Osteocyte (in vitro differentiated cells): Measurements from ENCODE around the gene RNF32. TPM values are rescaled to one million over a fixed set of nuclear protein-coding genes. Genes with fewer than 3 reads are reported as not detected.

Experiments
- DNase-seq: peaks from one replicate; pipeline ENCODE4 v3.0.0; 2021; ENCODE audit warnings: mixed read lengths; ENCODE audit not compliant: unreplicated experiment; ENCODE audit errors: extremely low spot score
- H3K27ac Mint-ChIP-seq: one replicate; pipeline ENCODE4 v1.8.0; 2021; ENCODE audit warnings: mild to moderate bottlenecking, mixed read lengths; ENCODE audit not compliant: unreplicated experiment
- H3K27me3 Mint-ChIP-seq: one replicate; pipeline ENCODE4 v1.8.0; 2021; ENCODE audit warnings: mixed read lengths; ENCODE audit not compliant: unreplicated experiment
- H3K36me3 Mint-ChIP-seq: one replicate; pipeline ENCODE4 v1.8.0; 2021; ENCODE audit warnings: mixed read lengths; ENCODE audit not compliant: unreplicated experiment
- H3K4me1 Mint-ChIP-seq: one replicate; pipeline ENCODE4 v1.8.0; 2021; ENCODE audit warnings: mixed read lengths; ENCODE audit not compliant: unreplicated experiment
- H3K4me3 Mint-ChIP-seq: one replicate; pipeline ENCODE4 v1.8.0; 2021; ENCODE audit warnings: mild to moderate bottlenecking, moderate library complexity, mixed read lengths; ENCODE audit not compliant: unreplicated experiment
- H3K9me3 Mint-ChIP-seq: one replicate; pipeline ENCODE4 v1.8.0; 2021; ENCODE audit warnings: mixed read lengths; ENCODE audit not compliant: unreplicated experiment
- CTCF ChIP-seq: fragments of 200-600 bp; sonication (generic); IDR thresholded peaks from 2 replicates; pipeline ENCODE4 v1.5.0; 2021; ENCODE audit warnings: antibody characterized with exemption, mild to moderate bottlenecking, moderate library complexity
- long read RNA-seq: library from polyadenylated mRNA; unstranded; transcript quantifications from one replicate; pipeline ENCODE4 v2.0.0, GENCODE V29; 2021
- total RNA-seq: library from RNA; stranded (reverse); gene quantifications from 2 replicates; pipeline ENCODE4 v1.2.1, GENCODE V29; 2021

Gene RNF32
- 1.7 and 1.8 TPM in 2 replicates for total RNA-seq
- long read RNA-seq, partial matches to known transcripts: 0 of 2 reads
- long read RNA-seq, other reads (novel, unspliced or antisense): 1 of 2 reads

- peak within 1 kb of the TSS; percentile 86 for H3K27ac Mint-ChIP-seq
These were observed at the start of gene RNF32 for GRCh38 chr7:156640257-156640948. RNF32 (plus strand) TSS chr7:156640774; CDS start chr7:156643878, 3,104 bp downstream.

DNA sequence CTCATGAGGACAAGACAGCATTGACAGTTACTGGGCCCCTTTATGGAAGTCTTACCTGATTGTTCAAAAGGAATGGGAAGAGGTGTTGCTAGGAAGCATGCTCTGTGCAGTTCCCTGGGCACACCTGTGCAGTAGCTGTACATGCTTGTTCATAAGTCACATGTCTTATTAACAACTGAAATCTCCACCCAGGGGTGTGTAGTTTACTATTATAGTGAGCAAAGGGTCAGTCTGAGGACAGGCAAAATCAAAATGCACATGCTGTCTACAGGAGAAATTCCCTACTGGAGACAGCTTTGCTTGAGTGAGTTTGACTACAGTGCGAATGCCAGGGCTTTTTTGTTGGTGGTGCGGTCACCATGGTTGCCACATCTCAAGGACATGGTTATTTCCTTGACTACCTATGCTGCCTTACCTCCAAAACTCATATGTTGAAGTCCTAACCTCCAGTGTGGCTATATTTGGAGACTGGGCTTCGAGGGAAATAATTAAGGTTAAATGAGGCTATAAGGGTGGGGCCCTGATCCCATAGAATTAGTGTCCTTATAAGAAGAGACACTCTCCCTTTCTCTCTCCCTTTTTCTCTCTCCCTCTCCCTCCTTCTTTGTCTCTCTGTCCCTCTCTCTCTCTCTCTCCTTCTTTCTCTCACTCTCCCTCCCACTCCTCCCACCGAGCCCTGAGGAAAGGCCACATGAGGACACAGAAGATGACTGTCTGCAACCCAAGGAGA is 48.3 kb upstream of the RNF32 start:
- Mint-ChIP-seq H3K36me3 (peaks cover 2% of the 10 kb centered on the region), H3K9me3 (peaks cover 12% of the 10 kb centered on the region), H3K4me1 (peaks cover 18% of the 10 kb centered on the region), H3K27me3 (no peaks in the 10 kb centered on the region), H3K4me3 (no peak overlapping the region), H3K27ac (no peak overlapping the region)
- no peak for TF ChIP-seq CTCF
- DNase-seq: no peak

More at GRCh38 chr7:156640257-156640948, at the start of gene RNF32:
- peaks cover 6% of the 10 kb centered on the region for H3K36me3 Mint-ChIP-seq
- H3K27me3 Mint-ChIP-seq: peaks cover 7% of the 10 kb centered on the region
- peak; percentile 99 for DNase-seq
- H3K4me1 Mint-ChIP-seq: peaks cover 22% of the 10 kb centered on the region
- peaks cover 17% of the 10 kb centered on the region for H3K9me3 Mint-ChIP-seq
- peak within 1 kb of the TSS; percentile 87 for H3K4me3 Mint-ChIP-seq
- no peak for TF ChIP-seq CTCF

- Mint-ChIP-seq H3K36me3 (peaks cover 2% of the 10 kb centered on the region), H3K4me3 (no peak overlapping the region), H3K4me1 (peaks cover 12% of the 10 kb centered on the region), H3K9me3 (peaks cover 11% of the 10 kb centered on the region), H3K27ac (no peak overlapping the region), H3K27me3 (no peaks in the 10 kb centered on the region)
- TF ChIP-seq CTCF: no peak
- no peak for DNase-seq
These were observed 46.1 kb upstream of the RNF32 start for GRCh38 chr7:156594283-156595080.

GRCh38 chr7:156600496-156600895 is 40.1 kb upstream of the RNF32 start:
- TF ChIP-seq CTCF: no peak
- H3K4me3 Mint-ChIP-seq: no peak overlapping the region
- H3K27ac Mint-ChIP-seq: no peak overlapping the region
- H3K4me1 Mint-ChIP-seq: no peaks in the 10 kb centered on the region
- DNase-seq: no peak
- no peaks in the 10 kb centered on the region for H3K36me3 Mint-ChIP-seq
- H3K9me3 Mint-ChIP-seq: no peaks in the 10 kb centered on the region
- H3K27me3 Mint-ChIP-seq: no peaks in the 10 kb centered on the region
